ENCODE data around the gene PRDM15. TPM values are rescaled to one million over a fixed set of nuclear protein-coding genes. Genes with fewer than 3 reads are reported as not detected.

The PRDM15 gene
- total RNA-seq, 1 experiment from 2014 or later, result 9.8 TPM

GRCh38 chr21:41891132-41891531, 12.0 kb upstream of the PRDM15 start:
- CTCF ChIA-PET, result no interaction called here
- H3K27me3 ChIP-seq (ENCODE audit: insufficient read depth, low read length), result no peaks in the 10 kb centered on the region
- intact Hi-C loops (cut with micrococcal nuclease), result no loop called here
- H3K9ac ChIP-seq (ENCODE audit: low read length), result no peak overlapping the region
- TF ChIP-seq ATF3 (IDR thresholded peaks at IDR 0.05) (no peak), EZH2phosphoT487 (IDR thresholded peaks at IDR 0.05; ENCODE audit: borderline replicate concordance) (no peak), REST (IDR thresholded peaks at IDR 0.05; ENCODE audit: low read depth) (no peak), POLR2A (IDR thresholded peaks at IDR 0.05; ENCODE audit: borderline replicate concordance, extremely low read depth, insufficient read depth, insufficient read length) (no peak), ELF1 (IDR thresholded peaks at IDR 0.05; ENCODE audit: borderline replicate concordance, low read depth) (no peak), EZH2 (IDR thresholded peaks at IDR 0.05) (no peak), YY1 (IDR thresholded peaks at IDR 0.05; ENCODE audit: extremely low read depth, insufficient replicate concordance, low read depth, low read length) (no peak), EGR1 (IDR thresholded peaks at IDR 0.05; ENCODE audit: low read depth) (no peak), POLR2AphosphoS5 (IDR thresholded peaks at IDR 0.05; ENCODE audit: low read depth, low read length) (no peak), ZBTB33 (IDR thresholded peaks at IDR 0.05; ENCODE audit: extremely low read depth, insufficient replicate concordance, low read length) (no peak), ZFX (IDR thresholded peaks at IDR 0.05) (no peak), CBX3 (IDR thresholded peaks at IDR 0.05; ENCODE audit: low read depth) (no peak), TCF7L2 (IDR thresholded peaks at IDR 0.05; ENCODE audit: borderline replicate concordance, extremely low read depth, insufficient read depth, insufficient read length) (no peak)
- no peak overlapping the region for H3K4me3 ChIP-seq (replicated peaks in 1 of 2; ENCODE audit: low read depth in 1 of 2, low read length in 2 of 2)
- no peaks in the 10 kb centered on the region for H3K9me2 ChIP-seq (ENCODE audit: insufficient read depth)
- no peaks in the 10 kb centered on the region for H4K20me1 ChIP-seq (ENCODE audit: insufficient read depth)
- no peaks in the 10 kb centered on the region for H3K9me3 ChIP-seq (ENCODE audit: control insufficient read depth in 1 of 2, insufficient read depth in 1 of 2, low read depth in 1 of 2, low read length in 2 of 2)
- DNase-seq (ENCODE audit: low read depth, low spot score), result no peak
- RAD21 ChIA-PET (ENCODE audit: low non-redundant PET in 1 of 2, low total read pairs in 2 of 2, uncharacterized antibody in 2 of 2, unreplicated experiment in 2 of 2), result no interaction called here
- H3K27ac ChIP-seq (ENCODE audit: low read depth, low read length), result no peak overlapping the region
- H2AFZ ChIP-seq (ENCODE audit: low read depth, low read length, poor library complexity, severe bottlenecking), result no peak overlapping the region
- no TSS peak for BruUV-seq (replicated peaks)
- H3K36me3 ChIP-seq (ENCODE audit: control insufficient read depth in 1 of 2, insufficient read depth in 2 of 2, low read length in 2 of 2), result peaks cover 0 to 5% of the 10 kb centered on the region in 2 experiments; a peak in 2 of 4 replicates
- no peaks in the 10 kb centered on the region for H3K79me2 ChIP-seq (ENCODE audit: insufficient read depth, low read length)
- peaks cover 0 to 6% of the 10 kb centered on the region in 2 experiments; a peak in 1 of 4 replicates for H3K4me1 ChIP-seq (ENCODE audit: control insufficient read depth in 1 of 2, insufficient read depth in 2 of 2, low read length in 2 of 2)
- POLR2A ChIA-PET, result no interaction called here
- no peak for ATAC-seq
- H3K4me2 ChIP-seq (ENCODE audit: low read length), result no peak overlapping the region
